Measurements from ENCODE around the gene KCNH8. TPM values are rescaled to one million over a fixed set of nuclear protein-coding genes. Genes with fewer than 3 reads are reported as not detected.

Gene KCNH8
- total RNA-seq, 1 experiment from 2014 or later: 3.7 TPM

DNA sequence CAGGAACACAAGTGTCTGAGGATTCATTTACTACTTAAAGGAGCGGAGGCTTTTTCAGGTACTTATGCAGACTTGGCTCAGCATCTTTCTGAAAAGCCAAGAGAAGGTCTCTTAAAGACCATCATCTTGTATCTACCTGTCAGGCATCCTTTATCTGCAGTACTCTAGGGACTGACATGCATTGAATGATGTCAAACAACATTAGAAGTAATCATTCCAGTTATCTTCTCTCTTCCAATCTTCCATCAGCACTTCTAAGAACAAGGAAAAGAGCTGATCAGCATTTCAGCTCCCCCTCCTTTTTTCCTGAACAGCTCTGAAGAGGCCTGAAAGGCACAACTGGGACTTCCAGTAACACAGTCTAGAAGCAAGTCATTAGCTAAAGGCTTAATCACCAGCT lies 214.8 kb downstream of the KCNH8 start:
- no CpG with 5 or more reads among the region's 1 CpG for WGBS (ENCODE audit: extremely low coverage, insufficient read length, low lambda C conversion rate)
- TF ChIP-seq, protein P1, sequence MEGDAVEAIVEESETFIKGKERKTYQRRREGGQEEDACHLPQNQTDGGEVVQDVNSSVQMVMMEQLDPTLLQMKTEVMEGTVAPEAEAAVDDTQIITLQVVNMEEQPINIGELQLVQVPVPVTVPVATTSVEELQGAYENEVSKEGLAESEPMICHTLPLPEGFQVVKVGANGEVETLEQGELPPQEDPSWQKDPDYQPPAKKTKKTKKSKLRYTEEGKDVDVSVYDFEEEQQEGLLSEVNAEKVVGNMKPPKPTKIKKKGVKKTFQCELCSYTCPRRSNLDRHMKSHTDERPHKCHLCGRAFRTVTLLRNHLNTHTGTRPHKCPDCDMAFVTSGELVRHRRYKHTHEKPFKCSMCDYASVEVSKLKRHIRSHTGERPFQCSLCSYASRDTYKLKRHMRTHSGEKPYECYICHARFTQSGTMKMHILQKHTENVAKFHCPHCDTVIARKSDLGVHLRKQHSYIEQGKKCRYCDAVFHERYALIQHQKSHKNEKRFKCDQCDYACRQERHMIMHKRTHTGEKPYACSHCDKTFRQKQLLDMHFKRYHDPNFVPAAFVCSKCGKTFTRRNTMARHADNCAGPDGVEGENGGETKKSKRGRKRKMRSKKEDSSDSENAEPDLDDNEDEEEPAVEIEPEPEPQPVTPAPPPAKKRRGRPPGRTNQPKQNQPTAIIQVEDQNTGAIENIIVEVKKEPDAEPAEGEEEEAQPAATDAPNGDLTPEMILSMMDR (conservative IDR thresholded peaks at IDR 0.05): no peak
- Histone ChIP-seq H2BK15ac (ENCODE audit: low read depth, low read length) (no peak overlapping the region), H3K23me2 (ENCODE audit: insufficient read length, low read depth, low read length, poor library complexity, severe bottlenecking) (no peaks in the 10 kb centered on the region), H3K23ac (ENCODE audit: insufficient read length, low read depth, low read length) (no peak overlapping the region), H3T11ph (ENCODE audit: low read length) (no peak overlapping the region), H3K4me1 (ENCODE audit: insufficient read depth, low read length) (no peaks in the 10 kb centered on the region; the same call in 1 of the 2 replicates), H3K27me3 (ENCODE audit: insufficient read depth, low read length) (no peaks in the 10 kb centered on the region), H2AK5ac (ENCODE audit: insufficient read length, low read length) (no peak overlapping the region), H2BK5ac (ENCODE audit: insufficient read length, low read length) (no peak overlapping the region), H3K14ac (ENCODE audit: insufficient read depth, low read length) (no peak overlapping the region), H3K9me3 (ENCODE audit: control insufficient read depth, low read depth, low read length) (no peaks in the 10 kb centered on the region), H4K5ac (ENCODE audit: insufficient read length, low read depth, low read length) (no peak overlapping the region), H4K20me1 (ENCODE audit: control insufficient read depth, insufficient read depth, insufficient read length) (no peaks in the 10 kb centered on the region), H3K4ac (ENCODE audit: low read depth, low read length) (no peak overlapping the region), H3K18ac (ENCODE audit: insufficient read length, low read depth, low read length) (no peak overlapping the region), H2BK12ac (ENCODE audit: insufficient read length, low read depth, low read length) (no peak overlapping the region), H3K79me2 (ENCODE audit: insufficient read depth, low read length) (no peaks in the 10 kb centered on the region), H4K8ac (replicated peaks; ENCODE audit: insufficient read length, low read depth, low read length) (no peak overlapping the region), H4K91ac (ENCODE audit: insufficient read length, low read depth, low read length) (no peak overlapping the region), H2BK20ac (ENCODE audit: low read depth, low read length, poor library complexity, severe bottlenecking) (no peak overlapping the region), H2AFZ (ENCODE audit: low read length) (no peak overlapping the region), H2BK120ac (ENCODE audit: low read depth, low read length, poor library complexity, severe bottlenecking) (no peak overlapping the region), H3K56ac (ENCODE audit: insufficient read length, low read depth, low read length) (no peak overlapping the region), H3K9ac (ENCODE audit: extremely low read depth, insufficient read length, low read length) (no peak overlapping the region), H3K27ac (ENCODE audit: insufficient read length, low read depth, low read length) (no peak overlapping the region), H3K4me2 (ENCODE audit: insufficient read depth, insufficient read length, low read length) (no peak overlapping the region), H3K79me1 (ENCODE audit: insufficient read depth, low read depth, low read length, poor library complexity, severe bottlenecking) (no peaks in the 10 kb centered on the region)
- Mint-ChIP-seq H3K27ac (no peak overlapping the region), H3K9me3 (no peaks in the 10 kb centered on the region), H3K27me3 (ENCODE audit: low read depth) (no peaks in the 10 kb centered on the region), H3K36me3 (ENCODE audit: insufficient read depth in 1 of 3, low read depth in 3 of 3) (no peaks in the 10 kb centered on the region), H3K4me3 (no peak overlapping the region), H3K4me1 (peaks cover 0 to 4% of the 10 kb centered on the region in 2 experiments; a peak in 1 of 4 replicates)
- no peak for DNase-seq
